SH-SY5Y (cell line): ENCODE data around the gene PRKAA2.

Experiments used
- GATA2 ChIP-seq: IDR thresholded peaks from 2 replicates; pipeline ENCODE4 v1.6.1; 2011; ENCODE audit warnings: mild to moderate bottlenecking, low read depth, low read length
- GATA3 ChIP-seq: IDR thresholded peaks from 2 replicates; pipeline ENCODE4 v1.6.1; 2011; ENCODE audit warnings: low read depth, mild to moderate bottlenecking, low read length, moderate library complexity

DNA sequence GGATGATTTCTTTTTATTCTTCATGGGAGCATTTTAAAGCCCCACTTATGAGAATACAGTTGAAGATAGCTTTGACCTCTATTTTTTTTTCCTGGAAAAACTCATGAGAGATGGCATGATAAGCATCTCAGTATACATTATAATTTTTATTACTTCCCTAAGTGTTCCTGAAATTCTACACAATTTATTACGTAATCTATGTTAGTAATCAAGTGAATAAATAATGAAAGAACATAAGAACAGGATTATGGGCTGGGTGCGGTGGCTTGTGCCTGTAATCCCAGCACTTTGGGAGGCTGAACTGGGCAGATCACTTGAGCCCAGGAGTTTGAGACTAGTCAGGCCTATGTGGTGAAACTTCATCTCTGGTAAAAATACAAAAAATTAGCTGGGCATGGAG, 13.2 kb upstream of the PRKAA2 start:
- TF ChIP-seq GATA2 (no peak), GATA3 (no peak)
